GM12878 (cell line): ENCODE results near the gene OR14A16. TPM values are rescaled to one million over a fixed set of nuclear protein-coding genes. Genes with fewer than 3 reads are reported as not detected.

Source experiments
- ATAC-seq: fragments of 200-7000 bp; cut with Tn5 transposase; 3 replicates; pipeline ENCODE4 v1.9.1; 2020; ENCODE audit warnings: mild to moderate bottlenecking, moderate library complexity
- BruUV-seq: library from RNA; stranded (reverse); fragments of 400-500 nt; replicated peaks from 2 replicates; lab custom pipeline; 2021; lab: Mats Ljungman, UMichigan
- CTCF ChIA-PET: fragments of 300-600 bp; sonication (Branson Sonifier 250); formaldehyde crosslinking; extraction: SDS; loops from one replicate; lab custom pipeline; 2021; ENCODE audit warnings: inconsistent platforms; lab: Yijun Ruan, JAX
- POLR2A ChIA-PET: fragments of 350-600 bp; formaldehyde crosslinking; extraction: SDS; loops from one replicate; lab custom pipeline; 2021; ENCODE audit warnings: inconsistent platforms; lab: Charles Lee
- RAD21 ChIA-PET: fragments of 300-600 bp; sonication (Branson Sonifier 250); formaldehyde crosslinking; loops from one replicate; lab custom pipeline; 2023; ENCODE audit warnings: antibody characterized with exemption; ENCODE audit not compliant: unreplicated experiment; lab: Charles Lee
- SMC1A ChIA-PET: fragments of 300-600 bp; sonication (Branson Sonifier 250); formaldehyde crosslinking; loops from one replicate; lab custom pipeline; 2023; ENCODE audit not compliant: unreplicated experiment, uncharacterized antibody; lab: Charles Lee
- DNase-seq: peaks from one replicate; pipeline ENCODE4 v3.0.0-alpha.2; 2011; ENCODE audit warnings: low read depth, low spot score
- FAIRE-seq: peaks from 3 replicates; lab custom pipeline; 2011; peaks lifted over from hg19 to GRCh38; lab: Jason Lieb, UNC
- H2AFZ ChIP-seq: 2 replicates; pipeline ENCODE4 v1.6.0; 2011; ENCODE audit warnings: low read depth, low read length, control low read depth; ENCODE audit not compliant: control insufficient read depth
- H3K27ac ChIP-seq: 2 replicates; pipeline ENCODE4 v1.5.1; 2011; ENCODE audit warnings: control low read depth; ENCODE audit not compliant: control insufficient read depth, insufficient read depth
- H3K27me3 ChIP-seq, 2 experiments: replicated peaks in 1 of 2; 2 replicates each; pipeline versions ENCODE4 v1.6.0 to v1.6.1; 2011; ENCODE audit warnings: low read length in 1 of 2; ENCODE audit not compliant: control insufficient read depth in 2 of 2, insufficient read depth in 2 of 2
- H3K36me3 ChIP-seq, 2 experiments: 2 replicates each; pipeline ENCODE4 v1.5.1; 2011; ENCODE audit warnings: low read length in 1 of 2; ENCODE audit not compliant: control insufficient read depth in 2 of 2, insufficient read depth in 2 of 2
- H3K4me1 ChIP-seq: 2 replicates; pipeline ENCODE4 v1.6.1; 2011; ENCODE audit warnings: mild to moderate bottlenecking, low read length, moderate library complexity, mixed read lengths; ENCODE audit not compliant: control insufficient read depth, insufficient read depth
- H3K4me2 ChIP-seq: 2 replicates; pipeline ENCODE4 v1.6.0; 2011; ENCODE audit warnings: control low read depth; ENCODE audit not compliant: control insufficient read depth, insufficient read depth
- H3K4me3 ChIP-seq: fragments of 200-600 bp; sonication (generic); 2 replicates; pipeline ENCODE4 v1.5.1; 2016
- H3K79me2 ChIP-seq: 2 replicates; pipeline ENCODE4 v1.6.0; 2011; ENCODE audit warnings: low read length; ENCODE audit not compliant: control insufficient read depth, insufficient read depth
- H3K9ac ChIP-seq: 2 replicates; pipeline ENCODE4 v1.8.0; 2011; ENCODE audit warnings: low read length, control low read depth, mixed read lengths; ENCODE audit not compliant: control insufficient read depth, insufficient read depth
- H3K9me3 ChIP-seq: replicated peaks from 3 replicates; pipeline ENCODE4 v1.5.1; 2011; ENCODE audit warnings: mild to moderate bottlenecking, low read length; ENCODE audit not compliant: control insufficient read depth, insufficient read depth
- H4K20me1 ChIP-seq: 2 replicates; pipeline ENCODE4 v1.6.0; 2011; ENCODE audit not compliant: control insufficient read depth, insufficient read depth
- ATF7 ChIP-seq: fragments of 450-650 bp; IDR thresholded peaks from 2 replicates; pipeline ENCODE4 v1.6.1; 2016; ENCODE audit warnings: low read depth, mild to moderate bottlenecking
- BMI1 ChIP-seq: fragments of 450-650 bp; IDR thresholded peaks from 2 replicates; pipeline ENCODE4 v1.6.1; 2016; ENCODE audit warnings: mild to moderate bottlenecking, moderate library complexity, borderline replicate concordance
- EP300 ChIP-seq, 2 experiments: fragments of 150-350 bp in 1 of 2; IDR thresholded peaks; 2 replicates each; pipeline ENCODE4 v1.6.1; 2011 to 2012; ENCODE audit warnings: low read depth in 2 of 2, low read length in 2 of 2, borderline replicate concordance in 1 of 2, improper control_type of control experiment in 1 of 2, inconsistent platforms in 1 of 2; ENCODE audit not compliant: control insufficient read depth in 1 of 2
- IKZF1 ChIP-seq: fragments of 450-650 bp; conservative IDR thresholded peaks from 2 replicates; pipeline ENCODE4 v1.6.1; 2017; ENCODE audit warnings: antibody characterized with exemption, mild to moderate bottlenecking
- NBN ChIP-seq: fragments of 450-650 bp; IDR thresholded peaks from 2 replicates; pipeline ENCODE4 v1.6.1; 2016
- NRF1 ChIP-seq: conservative IDR thresholded peaks from 2 replicates; pipeline ENCODE4 v1.6.1; 2011; ENCODE audit warnings: mild to moderate bottlenecking, low read depth, low read length, improper control_type of control experiment
- RFX5 ChIP-seq: IDR thresholded peaks from 2 replicates; pipeline ENCODE4 v1.6.1; 2011; ENCODE audit warnings: low read depth, low read length, improper control_type of control experiment
- WGBS: methylation state at CpG from one replicate; pipeline ENCODE4 v1.1.6; 2016; ENCODE audit warnings: low lambda C conversion rate; ENCODE audit not compliant: insufficient replicate concordance, insufficient coverage; ENCODE audit errors: missing lambda C conversion rate; 5-methylcytosine and 5-hydroxymethylcytosine counted together
- in situ Hi-C: fragments of 300-500 bp; cut with MboI; formaldehyde crosslinking; loops from 9 replicates; pipeline ENCODE4 v1.14.3; 2018; ENCODE audit warnings: mixed read lengths
- intact Hi-C: fragments of 100-400 bp; cut with micrococcal nuclease; formaldehyde crosslinking; loops from one replicate; pipeline ENCODE4 v1.14.2; 2022; ENCODE audit not compliant: unreplicated experiment
- polyA plus RNA-seq, 11 experiments: library from polyadenylated mRNA; depleted of rRNA in 4 of 11; unstranded in 6 of 11; stranded (reverse) in 5 of 11; fragments of >200 nt; fragmentation: Nextera tagmentation in 4 of 11; fragmentation: Illumina TruSeq in 1 of 11; extraction: Ambion mirVana in 4 of 11; extraction: Trizol in 1 of 11; gene quantifications; 1 replicate in 1 of 11; 2 replicates in 10 of 11; pipeline versions ENCODE4 v1.2.1 to v1.2.3, GENCODE V29; 2011 to 2016; ENCODE audit warnings: inconsistent platforms in 2 of 11, missing spikeins in 2 of 11, low read depth in 1 of 11
- total RNA-seq, 4 experiments: library from RNA; depleted of rRNA in 3 of 4; stranded (reverse); fragments of >200 nt in 3 of 4; fragmentation: Illumina TruSeq in 1 of 4; extraction: Trizol in 1 of 4; gene quantifications; 2 replicates each; pipeline versions ENCODE4 v1.2.1 to v1.2.3, GENCODE V29; 2013 to 2021

The OR14A16 gene
- total and polyA plus RNA-seq, 10 of the 15 experiments (the other 5 are each of a cell fraction or from before 2014, with no cell fraction given): not detected

DNA sequence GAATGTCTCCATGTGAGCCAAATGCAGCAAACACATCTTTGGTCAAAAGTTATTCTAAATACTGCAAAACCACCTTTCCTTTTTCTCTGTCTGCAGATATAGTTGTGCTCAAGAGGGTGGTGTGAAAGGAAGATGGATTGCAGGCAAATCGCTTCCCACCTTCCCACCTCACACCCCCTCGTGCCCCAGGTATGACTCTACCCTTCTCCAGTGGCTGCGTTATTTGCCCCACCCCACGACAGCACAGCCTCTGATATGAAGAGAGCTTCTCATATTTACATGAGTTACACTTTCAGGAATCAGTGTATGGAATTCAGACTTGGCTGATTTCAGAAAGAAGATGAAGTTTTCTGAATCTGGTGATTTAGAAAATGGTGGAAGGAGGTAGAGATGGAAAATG is 38.8 kb upstream of the OR14A16 start:
- BruUV-seq: no TSS peak
- H3K4me1 ChIP-seq: no peaks in the 10 kb centered on the region
- H3K4me3 ChIP-seq: no peak overlapping the region
- ATAC-seq (no peak), DNase-seq (no peak), FAIRE-seq (no peak)
- RAD21 ChIA-PET: no interaction called here
- no peak overlapping the region for H3K27ac ChIP-seq
- 28% methylated on average over 4 of the region's 4 CpGs for WGBS
- no peak overlapping the region for H2AFZ ChIP-seq
- intact Hi-C loops (no loop called here), in situ Hi-C loops (no loop called here)
- H3K36me3 ChIP-seq: no peaks in the 10 kb centered on the region
- SMC1A ChIA-PET: no interaction called here
- POLR2A ChIA-PET: no interaction called here
- no peaks in the 10 kb centered on the region for H4K20me1 ChIP-seq
- no peaks in the 10 kb centered on the region for H3K9me3 ChIP-seq
- 0 out of 4 replicates have a peak, but pooled peaks cover 0 to 5% of the 10 kb centered on the region in 2 experiments for H3K27me3 ChIP-seq
- H3K4me2 ChIP-seq: no peak overlapping the region
- no peaks in the 10 kb centered on the region for H3K79me2 ChIP-seq
- CTCF ChIA-PET: no interaction called here
- no peak overlapping the region for H3K9ac ChIP-seq
- TF ChIP-seq NRF1: no peak
- TF ChIP-seq NBN: no peak
- no peak for TF ChIP-seq BMI1
- no peak for TF ChIP-seq RFX5
- no peak for TF ChIP-seq IKZF1

GRCh38 chr1:247857985-247858619 is 34.2 kb upstream of the OR14A16 start:
- no TSS peak for BruUV-seq
- Histone ChIP-seq H3K9me3 (no peaks in the 10 kb centered on the region), H3K79me2 (no peaks in the 10 kb centered on the region), H2AFZ (no peak overlapping the region), H3K4me2 (no peak overlapping the region), H3K27me3 (peaks cover 1 to 5% of the 10 kb centered on the region in 2 experiments; a peak in 3 of 4 replicates), H3K4me1 (no peaks in the 10 kb centered on the region), H3K36me3 (no peaks in the 10 kb centered on the region), H3K4me3 (no peak overlapping the region), H3K9ac (no peak overlapping the region), H4K20me1 (no peaks in the 10 kb centered on the region)
- in situ Hi-C loops: no loop called here
- FAIRE-seq: no peak
- ChIA-PET POLR2A (no interaction called here), RAD21 (no interaction called here), SMC1A (no interaction called here), CTCF (no interaction called here)
- DNase-seq: no peak
- TF ChIP-seq EP300 (IDR thresholded peaks at IDR 0.05; ENCODE audit: borderline replicate concordance in 1 of 2, control insufficient read depth in 1 of 2, low read depth in 2 of 2, low read length in 2 of 2): no peak
- TF ChIP-seq ATF7: no peak
- TF ChIP-seq, all 136 proteins: peak for 0
- intact Hi-C loops: no loop called here
- H3K27ac ChIP-seq: no peak overlapping the region
- no peak for ATAC-seq
- WGBS: 8% methylated on average over 15 of the region's 15 CpGs
